ENCODE measurements around the gene RPL7A. TPM values are rescaled to one million over a fixed set of nuclear protein-coding genes. Genes with fewer than 3 reads are reported as not detected.
"Not testable (repeated sequence)": the region's sequence is repeated elsewhere in the genome, so short reads cannot be mapped to it uniquely, and the experiment has no call there.

The RPL7A gene
- 2,220 to 2,356 TPM (median 2,311 TPM) in 3 replicates for total RNA-seq

- Mint-ChIP-seq H3K4me1 (peaks cover 23% of the 10 kb centered on the region), H3K4me3 (peak within 1 kb of the TSS; percentile 100), H3K27me3 (ENCODE audit: low read depth) (no peaks in the 10 kb centered on the region), H3K9me3 (no peaks in the 10 kb centered on the region), H3K36me3 (peaks cover 23% of the 10 kb centered on the region), H3K27ac (peak within 1 kb of the TSS; percentile 100)
- peak; percentile 78 to 91 for DNase-seq (ENCODE audit: low spot score in 2 of 2, unreplicated experiment in 2 of 2)
- no peak for TF ChIP-seq CTCF (IDR thresholded peaks at IDR 0.05; ENCODE audit: unreplicated experiment)
Measured at GRCh38 chr9:133347985-133348717, at the start of gene RPL7A, which contains the start of gene MED22. RPL7A (plus strand) TSS chr9:133348218; CDS start chr9:133348244, 26 bp downstream. MED22 (minus strand) TSS chr9:133348131; CDS start chr9:133346662, 1,469 bp downstream.

GRCh38 chr9:133299996-133300395, 48.0 kb upstream of the RPL7A start:
- H3K36me3 Mint-ChIP-seq; H3K27ac Mint-ChIP-seq; H3K4me3 Mint-ChIP-seq; H3K9me3 Mint-ChIP-seq; H3K4me1 Mint-ChIP-seq; DNase-seq (ENCODE audit: low spot score in 2 of 2, unreplicated experiment in 2 of 2): not testable (repeated sequence)
- H3K27me3 Mint-ChIP-seq (ENCODE audit: low read depth) = peaks cover 16% of the 10 kb centered on the region

GRCh38 chr9:133301253-133302230, 46.5 kb upstream of the RPL7A start:
- peaks cover 22% of the 10 kb centered on the region for H3K27me3 Mint-ChIP-seq (ENCODE audit: low read depth)
- no peak overlapping the region for H3K4me3 Mint-ChIP-seq
- H3K36me3 Mint-ChIP-seq = no peaks in the 10 kb centered on the region
- peaks cover 4% of the 10 kb centered on the region for H3K9me3 Mint-ChIP-seq
- DNase-seq (ENCODE audit: low spot score in 2 of 2, unreplicated experiment in 2 of 2) = no peak
- TF ChIP-seq CTCF (IDR thresholded peaks at IDR 0.05; ENCODE audit: unreplicated experiment) = no peak
- H3K27ac Mint-ChIP-seq = no peak overlapping the region
- H3K4me1 Mint-ChIP-seq = no peaks in the 10 kb centered on the region

GRCh38 chr9:133303266-133304157, 44.5 kb upstream of the RPL7A start:
- H3K4me3 Mint-ChIP-seq = no peak overlapping the region
- no peak for DNase-seq (ENCODE audit: low spot score in 2 of 2, unreplicated experiment in 2 of 2)
- H3K36me3 Mint-ChIP-seq = no peaks in the 10 kb centered on the region
- peaks cover 30% of the 10 kb centered on the region for H3K27me3 Mint-ChIP-seq (ENCODE audit: low read depth)
- H3K4me1 Mint-ChIP-seq = no peaks in the 10 kb centered on the region
- H3K9me3 Mint-ChIP-seq = no peaks in the 10 kb centered on the region
- TF ChIP-seq CTCF (IDR thresholded peaks at IDR 0.05; ENCODE audit: unreplicated experiment) = no peak
- H3K27ac Mint-ChIP-seq = no peak overlapping the region

- DNase-seq (ENCODE audit: low spot score in 2 of 2, unreplicated experiment in 2 of 2) = no peak
- H3K9me3 Mint-ChIP-seq = no peaks in the 10 kb centered on the region
Measured at GRCh38 chr9:133304158-133304470, 43.9 kb upstream of the RPL7A start.

More at GRCh38 chr9:133304158-133304470, 43.9 kb upstream of the RPL7A start:
- peaks cover 32% of the 10 kb centered on the region for H3K27me3 Mint-ChIP-seq (ENCODE audit: low read depth)
- TF ChIP-seq CTCF (IDR thresholded peaks at IDR 0.05; ENCODE audit: unreplicated experiment) = no peak
- no peak overlapping the region for H3K4me3 Mint-ChIP-seq
- no peaks in the 10 kb centered on the region for H3K4me1 Mint-ChIP-seq
- H3K36me3 Mint-ChIP-seq = no peaks in the 10 kb centered on the region
- no peak overlapping the region for H3K27ac Mint-ChIP-seq
